ENCODE data around the gene GPRC5D.

DNA sequence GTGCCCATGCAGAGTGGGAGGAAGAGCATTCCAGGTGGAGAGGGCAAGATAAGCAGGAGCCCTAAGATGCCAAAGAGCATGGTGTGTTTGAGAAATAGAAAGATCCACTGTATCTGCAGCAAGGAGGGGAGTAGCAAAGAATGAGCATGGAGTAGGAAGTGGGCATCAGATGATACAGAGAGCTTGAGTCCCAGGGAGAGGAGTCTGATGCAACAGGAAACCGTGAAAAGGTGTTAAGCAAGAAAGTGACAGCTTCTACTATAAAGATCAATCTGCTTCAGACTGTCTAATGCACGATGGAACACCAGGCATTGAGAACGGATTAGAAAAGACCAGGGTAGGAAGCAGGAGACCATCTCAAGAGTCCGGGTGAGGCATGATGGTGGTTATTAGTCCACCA, 12.3 kb upstream of the GPRC5D start:
- TF ChIP-seq TAF1 (IDR thresholded peaks at IDR 0.05; ENCODE audit: low read depth), result no peak
- TF ChIP-seq MXI1 (conservative IDR thresholded peaks at IDR 0.05; ENCODE audit: poor library complexity, severe bottlenecking), result no peak
- TF ChIP-seq EP300 (conservative IDR thresholded peaks at IDR 0.05; ENCODE audit: poor library complexity, severe bottlenecking), result no peak
- no peak for TF ChIP-seq RAD21 (conservative IDR thresholded peaks at IDR 0.05)
- TF ChIP-seq POLR2AphosphoS5 (IDR thresholded peaks at IDR 0.05), result no peak
- TF ChIP-seq, protein P1, sequence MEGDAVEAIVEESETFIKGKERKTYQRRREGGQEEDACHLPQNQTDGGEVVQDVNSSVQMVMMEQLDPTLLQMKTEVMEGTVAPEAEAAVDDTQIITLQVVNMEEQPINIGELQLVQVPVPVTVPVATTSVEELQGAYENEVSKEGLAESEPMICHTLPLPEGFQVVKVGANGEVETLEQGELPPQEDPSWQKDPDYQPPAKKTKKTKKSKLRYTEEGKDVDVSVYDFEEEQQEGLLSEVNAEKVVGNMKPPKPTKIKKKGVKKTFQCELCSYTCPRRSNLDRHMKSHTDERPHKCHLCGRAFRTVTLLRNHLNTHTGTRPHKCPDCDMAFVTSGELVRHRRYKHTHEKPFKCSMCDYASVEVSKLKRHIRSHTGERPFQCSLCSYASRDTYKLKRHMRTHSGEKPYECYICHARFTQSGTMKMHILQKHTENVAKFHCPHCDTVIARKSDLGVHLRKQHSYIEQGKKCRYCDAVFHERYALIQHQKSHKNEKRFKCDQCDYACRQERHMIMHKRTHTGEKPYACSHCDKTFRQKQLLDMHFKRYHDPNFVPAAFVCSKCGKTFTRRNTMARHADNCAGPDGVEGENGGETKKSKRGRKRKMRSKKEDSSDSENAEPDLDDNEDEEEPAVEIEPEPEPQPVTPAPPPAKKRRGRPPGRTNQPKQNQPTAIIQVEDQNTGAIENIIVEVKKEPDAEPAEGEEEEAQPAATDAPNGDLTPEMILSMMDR (IDR thresholded peaks at IDR 0.05; ENCODE audit: poor library complexity, severe bottlenecking), result no peak
- TF ChIP-seq EZH2 (IDR thresholded peaks at IDR 0.05; ENCODE audit: borderline replicate concordance, insufficient read depth, low read length, poor library complexity, severe bottlenecking), result no peak

All from neural cell (in vitro differentiated cells).